IMR-90 (cell line): ENCODE data around the gene KLHDC7B. TPM values are rescaled to one million over a fixed set of nuclear protein-coding genes. Genes with fewer than 3 reads are reported as not detected.

ENCODE experiments used
- ATAC-seq: fragments of 200-7000 bp; cut with Tn5 transposase; 2 replicates; pipeline ENCODE4 v1.9.1; 2020; ENCODE audit warnings: low read depth, mild to moderate bottlenecking, moderate library complexity
- BruUV-seq: library from RNA; stranded (reverse); fragments of 400-500 nt; replicated peaks from 2 replicates; lab custom pipeline; 2021; lab: Mats Ljungman, UMichigan
- CTCF ChIA-PET: fragments of 300-600 bp; formaldehyde crosslinking; extraction: SDS; loops from one replicate; lab custom pipeline; 2021; ENCODE audit warnings: antibody characterized with exemption; lab: Yijun Ruan, JAX
- POLR2A ChIA-PET: fragments of 300-600 bp; sonication (Branson Sonifier 250); formaldehyde crosslinking; loops from one replicate; lab custom pipeline; 2022; ENCODE audit warnings: antibody characterized with exemption; ENCODE audit not compliant: unreplicated experiment; lab: Charles Lee
- DNase-seq: peaks from one replicate; pipeline ENCODE4 v3.0.0; 2013
- H2AFZ ChIP-seq: replicated peaks from 2 replicates; pipeline ENCODE3; 2013; ENCODE audit warnings: low read length, mild to moderate bottlenecking; ENCODE audit not compliant: poor library complexity
- H2AK5ac ChIP-seq: 2 replicates; pipeline ENCODE4 v1.6.1; 2013; ENCODE audit warnings: low read depth, low read length, inconsistent platforms
- H2AK9ac ChIP-seq: replicated peaks from 2 replicates; pipeline ENCODE3; 2013; ENCODE audit warnings: mild to moderate bottlenecking, low read depth, low read length, moderate library complexity; ENCODE audit not compliant: poor library complexity
- H2BK120ac ChIP-seq: 2 replicates; pipeline ENCODE4 v1.6.1; 2013; ENCODE audit warnings: low read depth, low read length, inconsistent platforms
- H2BK15ac ChIP-seq: 3 replicates; pipeline ENCODE4 v1.6.1; 2013; ENCODE audit warnings: low read depth, low read length, inconsistent platforms
- H2BK20ac ChIP-seq: 2 replicates; pipeline ENCODE4 v1.6.1; 2013; ENCODE audit warnings: low read depth, mild to moderate bottlenecking, inconsistent platforms, low read length, moderate library complexity
- H2BK5ac ChIP-seq: 2 replicates; pipeline ENCODE4 v1.6.1; 2013; ENCODE audit warnings: mild to moderate bottlenecking, low read depth, low read length, inconsistent platforms; ENCODE audit not compliant: poor library complexity, severe bottlenecking
- H3K14ac ChIP-seq: replicated peaks from 2 replicates; pipeline ENCODE4 v1.6.1; 2013; ENCODE audit warnings: low read depth, low read length, inconsistent platforms
- H3K18ac ChIP-seq: 2 replicates; pipeline ENCODE4 v1.6.1; 2013; ENCODE audit warnings: low read depth, low read length, control low read depth
- H3K23ac ChIP-seq: 2 replicates; pipeline ENCODE4 v1.6.1; 2013; ENCODE audit warnings: low read depth, low read length, inconsistent platforms
- H3K27ac ChIP-seq: 2 replicates; pipeline ENCODE4 v1.5.1; 2013; ENCODE audit warnings: mild to moderate bottlenecking, control low read depth, low read length; ENCODE audit not compliant: insufficient read depth
- H3K27me3 ChIP-seq: 2 replicates; pipeline ENCODE4 v1.6.1; 2013; ENCODE audit warnings: low read length; ENCODE audit not compliant: control insufficient read depth, insufficient read depth
- H3K36me3 ChIP-seq: 2 replicates; pipeline ENCODE4 v1.6.1; 2013; ENCODE audit warnings: low read length, mixed read lengths; ENCODE audit not compliant: control insufficient read depth, insufficient read depth
- H3K4ac ChIP-seq: 2 replicates; pipeline ENCODE4 v1.6.1; 2013; ENCODE audit warnings: low read depth, low read length, inconsistent platforms
- H3K4me1 ChIP-seq: 2 replicates; pipeline ENCODE4 v1.6.1; 2013; ENCODE audit warnings: low read length, mixed read lengths; ENCODE audit not compliant: control insufficient read depth, insufficient read depth
- H3K4me2 ChIP-seq: 2 replicates; pipeline ENCODE4 v1.6.1; 2013; ENCODE audit warnings: low read depth, mild to moderate bottlenecking, control low read depth, low read length, moderate library complexity
- H3K4me3 ChIP-seq: 2 replicates; pipeline ENCODE4 v1.5.1; 2013; ENCODE audit warnings: low read depth, mild to moderate bottlenecking, control low read depth, low read length, moderate library complexity; ENCODE audit not compliant: insufficient read depth
- H3K56ac ChIP-seq: 2 replicates; pipeline ENCODE4 v1.6.1; 2013; ENCODE audit warnings: low read length, inconsistent platforms; ENCODE audit not compliant: insufficient read depth; ENCODE audit errors: extremely low read depth
- H3K79me1 ChIP-seq, 2 experiments: 2 replicates each; pipeline ENCODE4 v1.6.1; 2013; ENCODE audit warnings: low read length in 2 of 2, inconsistent platforms in 1 of 2, low read depth in 1 of 2
- H3K9ac ChIP-seq: 2 replicates; pipeline ENCODE4 v1.6.1; 2013; ENCODE audit warnings: low read depth, low read length, control low read depth
- H3K9me1 ChIP-seq: 2 replicates; pipeline ENCODE4 v1.6.1; 2013; ENCODE audit warnings: low read length, inconsistent platforms; ENCODE audit not compliant: insufficient read depth
- H3K9me3 ChIP-seq: 2 replicates; pipeline ENCODE4 v1.6.1; 2013; ENCODE audit warnings: low read length; ENCODE audit not compliant: control insufficient read depth, insufficient read depth
- H4K20me1 ChIP-seq: 2 replicates; pipeline ENCODE4 v1.6.1; 2013; ENCODE audit warnings: low read length, inconsistent platforms; ENCODE audit not compliant: insufficient read depth
- H4K5ac ChIP-seq: 2 replicates; pipeline ENCODE4 v1.6.1; 2013; ENCODE audit warnings: mild to moderate bottlenecking, low read depth, low read length, control low read depth
- H4K8ac ChIP-seq, 2 experiments: 2 replicates each; pipeline ENCODE4 v1.6.1; 2013; ENCODE audit warnings: low read depth in 2 of 2, low read length in 2 of 2, control low read depth in 1 of 2, inconsistent platforms in 1 of 2
- H4K91ac ChIP-seq: 2 replicates; pipeline ENCODE4 v1.6.1; 2013; ENCODE audit warnings: low read depth, low read length, inconsistent platforms; ENCODE audit not compliant: insufficient read depth
- MAFK ChIP-seq: IDR thresholded peaks from 2 replicates; pipeline ENCODE4 v1.6.1; 2012; ENCODE audit warnings: low read depth, low read length, improper control_type of control experiment
- MXI1 ChIP-seq: IDR thresholded peaks from 2 replicates; pipeline ENCODE4 v1.6.1; 2012; ENCODE audit warnings: low read depth, mild to moderate bottlenecking, low read length, moderate library complexity, borderline replicate concordance
- POLR2A ChIP-seq: IDR thresholded peaks from 2 replicates; pipeline ENCODE4 v1.6.1; 2012; ENCODE audit warnings: mild to moderate bottlenecking, low read depth, low read length
- RAD21 ChIP-seq: IDR thresholded peaks from 2 replicates; pipeline ENCODE4 v1.6.1; 2012; ENCODE audit warnings: low read length, improper control_type of control experiment
- RCOR1 ChIP-seq: IDR thresholded peaks from 2 replicates; pipeline ENCODE4 v1.6.1; 2012; ENCODE audit warnings: mild to moderate bottlenecking, low read length, improper control_type of control experiment; ENCODE audit not compliant: insufficient replicate concordance
- RFX5 ChIP-seq: IDR thresholded peaks from 2 replicates; pipeline ENCODE4 v1.8.0; 2012; ENCODE audit warnings: low read depth, mild to moderate bottlenecking, low read length, moderate library complexity
- SMC3 ChIP-seq: fragments of 150-350 bp; IDR thresholded peaks from 2 replicates; pipeline ENCODE4 v1.6.1; 2016; ENCODE audit warnings: low read depth, mild to moderate bottlenecking, antibody characterized with exemption, low read length, moderate library complexity
- WGBS, 2 experiments: methylation state at CpG; one replicate each; pipeline versions ENCODE4 v1.1.5 to v1.1.7; 2013; ENCODE audit warnings: missing lambda C conversion rate in 2 of 2; ENCODE audit not compliant: insufficient read length in 1 of 2; ENCODE audit errors: extremely low coverage in 2 of 2; 5-methylcytosine and 5-hydroxymethylcytosine counted together
- dilution Hi-C: fragments of 300-500 bp; cut with HindIII; formaldehyde crosslinking; loops from one replicate; pipeline ENCODE4 v1.14.3; 2018; ENCODE audit warnings: low sequenced_read_pairs; ENCODE audit not compliant: unreplicated experiment
- in situ Hi-C: fragments of 300-500 bp; cut with MboI; formaldehyde crosslinking; loops from 3 replicates; pipeline ENCODE4 v1.14.3; 2019; ENCODE audit warnings: low sequenced_read_pairs, inconsistent platforms, mixed read lengths
- intact Hi-C: fragments of 100-400 bp; cut with micrococcal nuclease; formaldehyde crosslinking; loops from 2 replicates; pipeline ENCODE4 v1.10.0; 2022
- polyA plus RNA-seq, 3 experiments: library from polyadenylated mRNA; depleted of rRNA; stranded (reverse); fragments of >200 nt; gene quantifications; 2 replicates each; pipeline ENCODE4 v1.2.3, GENCODE V29; 2012; ENCODE audit warnings: low replicate concordance in 1 of 3
- total RNA-seq: library from RNA; depleted of rRNA; stranded (reverse); fragments of >200 nt; gene quantifications from 2 replicates; pipeline ENCODE4 v1.2.3, GENCODE V29; 2012
- TF ChIP-seq, protein P1 (sequence below): fragments of 150-350 bp; IDR thresholded peaks from 2 replicates; pipeline ENCODE4 v1.6.1; 2016; ENCODE audit warnings: low read depth, mild to moderate bottlenecking, low read length, moderate library complexity, borderline replicate concordance
- TF ChIP-seq, protein P2 (sequence below): conservative IDR thresholded peaks from 2 replicates; pipeline ENCODE4 v1.5.1; 2012; ENCODE audit warnings: mild to moderate bottlenecking, low read depth, low read length, improper control_type of control experiment

The KLHDC7B gene
- total and polyA plus RNA-seq, 2 of the 4 experiments (the other 2 are of a cell fraction): 0.05 TPM; not detected in 1

DNA sequence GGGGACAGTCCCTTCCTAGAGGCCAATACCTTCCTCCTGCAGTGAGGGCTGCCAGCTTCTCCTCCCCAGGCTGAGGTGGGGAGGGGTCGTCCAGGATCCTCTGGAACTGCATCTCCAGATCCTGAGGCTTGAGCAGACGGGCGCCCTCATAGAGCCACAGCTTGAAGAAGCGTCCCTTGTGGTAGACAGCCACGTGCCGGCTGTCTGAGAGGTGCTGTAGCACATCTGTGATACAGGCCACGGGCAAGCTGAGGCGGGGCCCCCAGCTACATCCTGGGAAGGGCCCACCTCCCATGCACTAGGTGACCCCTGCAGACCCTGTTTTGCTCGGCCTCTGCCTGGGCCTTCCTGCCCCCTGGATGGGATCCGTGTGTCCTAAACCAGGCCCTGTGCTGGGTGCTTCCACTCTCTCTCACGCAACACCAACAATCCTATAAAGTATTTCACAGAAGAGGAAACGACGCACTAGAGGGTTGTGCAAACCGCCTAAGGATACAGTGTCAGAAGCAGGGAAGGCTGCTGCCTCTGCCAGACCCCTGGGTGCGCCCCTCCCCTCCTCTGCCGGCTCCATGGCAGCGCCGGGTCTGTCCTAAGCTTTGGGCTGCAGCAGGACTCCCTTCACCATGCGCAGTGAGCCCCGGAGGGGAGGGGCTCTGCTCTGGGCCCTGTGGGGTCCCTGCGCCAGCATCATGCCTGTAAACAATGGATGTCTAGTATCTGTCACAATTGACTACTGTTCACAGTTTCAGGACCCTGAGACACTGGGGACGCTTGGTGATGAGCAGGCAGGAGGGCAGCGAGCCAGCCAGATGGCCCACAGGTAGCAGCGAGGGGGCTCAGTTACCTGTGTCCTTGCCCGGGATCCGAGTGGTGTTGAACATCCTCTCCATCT is 28.0 kb downstream of the KLHDC7B start (continued):
- TF ChIP-seq, protein P1, sequence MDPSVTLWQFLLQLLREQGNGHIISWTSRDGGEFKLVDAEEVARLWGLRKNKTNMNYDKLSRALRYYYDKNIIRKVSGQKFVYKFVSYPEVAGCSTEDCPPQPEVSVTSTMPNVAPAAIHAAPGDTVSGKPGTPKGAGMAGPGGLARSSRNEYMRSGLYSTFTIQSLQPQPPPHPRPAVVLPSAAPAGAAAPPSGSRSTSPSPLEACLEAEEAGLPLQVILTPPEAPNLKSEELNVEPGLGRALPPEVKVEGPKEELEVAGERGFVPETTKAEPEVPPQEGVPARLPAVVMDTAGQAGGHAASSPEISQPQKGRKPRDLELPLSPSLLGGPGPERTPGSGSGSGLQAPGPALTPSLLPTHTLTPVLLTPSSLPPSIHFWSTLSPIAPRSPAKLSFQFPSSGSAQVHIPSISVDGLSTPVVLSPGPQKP: no peak

DNA sequence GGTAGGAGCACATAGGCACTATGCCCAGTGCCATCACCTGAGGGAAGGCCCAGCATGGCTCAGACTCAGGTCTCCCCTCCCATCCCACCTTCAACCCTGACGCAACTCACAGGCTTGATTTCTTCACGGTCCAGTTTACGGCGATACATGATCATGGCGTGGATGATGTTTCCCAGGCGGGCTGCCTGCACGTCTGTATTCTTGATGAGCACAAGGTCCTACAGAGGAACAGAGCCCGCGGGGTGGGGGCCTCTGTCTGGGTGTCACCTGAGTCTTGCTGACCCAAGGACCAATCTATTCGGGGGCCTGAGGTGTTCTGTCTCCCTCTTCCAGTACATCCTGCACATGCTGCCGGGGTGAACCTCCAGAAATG is 28.7 kb downstream of the KLHDC7B start:
- Histone ChIP-seq H3K4me1 (peaks cover 12% of the 10 kb centered on the region), H3K23ac (no peak overlapping the region), H4K20me1 (no peaks in the 10 kb centered on the region), H3K56ac (no peak overlapping the region), H3K27ac (no peak overlapping the region), H3K14ac (no peak overlapping the region), H4K8ac (no peak overlapping the region), H2BK5ac (no peak overlapping the region), H2AFZ (no peak overlapping the region), H3K9me1 (peaks cover 8% of the 10 kb centered on the region), H3K4me3 (no peak overlapping the region), H4K91ac (no peak overlapping the region), H2BK20ac (no peak overlapping the region), H3K79me1 (0 out of 4 replicates have a peak, but pooled peaks cover 0 to 2% of the 10 kb centered on the region in 2 experiments), H2AK9ac (no peak overlapping the region), H3K4me2 (no peak overlapping the region), H2AK5ac (no peak overlapping the region), H3K9ac (no peak overlapping the region), H3K4ac (no peak overlapping the region), H2BK15ac (no peak overlapping the region), H3K18ac (no peak overlapping the region), H4K5ac (no peak overlapping the region), H3K27me3 (no peaks in the 10 kb centered on the region), H3K36me3 (no peaks in the 10 kb centered on the region; the same call in 1 of the 2 replicates), H2BK120ac (no peak overlapping the region), H3K9me3 (no peaks in the 10 kb centered on the region)
- ATAC-seq (no peak), DNase-seq (no peak)
- in situ Hi-C loops (no loop called here), dilution Hi-C loops (no loop called here), intact Hi-C loops (no loop called here)
- ChIA-PET POLR2A (no interaction called here), CTCF (interaction anchor here (1.4 kb wide), 1 partner anchor 12 kb away, joined by 5 read pairs; the partner anchor contains the start of gene SYCE3)
- no CpG with 5 or more reads among the region's 11 CpGs for WGBS, 2 experiments
- TF ChIP-seq MAFK (no peak), RCOR1 (no peak), RAD21 (no peak), SMC3 (no peak), RFX5 (no peak), POLR2A (no peak), MXI1 (no peak)
- TF ChIP-seq, protein P2, sequence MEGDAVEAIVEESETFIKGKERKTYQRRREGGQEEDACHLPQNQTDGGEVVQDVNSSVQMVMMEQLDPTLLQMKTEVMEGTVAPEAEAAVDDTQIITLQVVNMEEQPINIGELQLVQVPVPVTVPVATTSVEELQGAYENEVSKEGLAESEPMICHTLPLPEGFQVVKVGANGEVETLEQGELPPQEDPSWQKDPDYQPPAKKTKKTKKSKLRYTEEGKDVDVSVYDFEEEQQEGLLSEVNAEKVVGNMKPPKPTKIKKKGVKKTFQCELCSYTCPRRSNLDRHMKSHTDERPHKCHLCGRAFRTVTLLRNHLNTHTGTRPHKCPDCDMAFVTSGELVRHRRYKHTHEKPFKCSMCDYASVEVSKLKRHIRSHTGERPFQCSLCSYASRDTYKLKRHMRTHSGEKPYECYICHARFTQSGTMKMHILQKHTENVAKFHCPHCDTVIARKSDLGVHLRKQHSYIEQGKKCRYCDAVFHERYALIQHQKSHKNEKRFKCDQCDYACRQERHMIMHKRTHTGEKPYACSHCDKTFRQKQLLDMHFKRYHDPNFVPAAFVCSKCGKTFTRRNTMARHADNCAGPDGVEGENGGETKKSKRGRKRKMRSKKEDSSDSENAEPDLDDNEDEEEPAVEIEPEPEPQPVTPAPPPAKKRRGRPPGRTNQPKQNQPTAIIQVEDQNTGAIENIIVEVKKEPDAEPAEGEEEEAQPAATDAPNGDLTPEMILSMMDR: no peak
- BruUV-seq: no TSS peak
